CD4-positive, alpha-beta T cell treated with Interleukin-1 beta for 1 hour (primary cell): ENCODE results near the gene HPN.

ENCODE experiments used
- DNase-seq, 2 donors: peaks; one replicate each; pipeline ENCODE4 v3.0.0-alpha.2; 2020 to 2022

HPN gene

DNA sequence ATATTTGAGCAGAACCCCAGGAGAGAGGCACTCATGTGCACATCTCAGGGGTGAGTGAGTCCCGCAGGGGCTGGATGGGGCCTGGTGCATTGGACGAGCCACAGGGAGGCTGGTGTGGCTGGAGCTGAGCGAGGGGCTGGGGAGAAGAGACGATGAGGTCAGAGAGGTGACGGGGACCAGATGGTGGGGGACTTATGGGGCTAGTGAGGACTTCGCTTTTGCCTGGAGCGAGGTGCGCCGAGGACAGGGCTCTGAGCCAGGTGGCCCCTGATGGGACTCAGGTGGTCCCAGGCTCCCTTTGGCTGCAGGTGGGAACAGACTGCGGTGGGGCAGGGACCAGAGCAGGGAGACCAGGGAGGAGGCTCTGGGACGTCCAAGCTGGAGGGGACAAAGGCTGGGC is 67.2 kb downstream of the HPN start:
- DNase-seq = no peak

DNA sequence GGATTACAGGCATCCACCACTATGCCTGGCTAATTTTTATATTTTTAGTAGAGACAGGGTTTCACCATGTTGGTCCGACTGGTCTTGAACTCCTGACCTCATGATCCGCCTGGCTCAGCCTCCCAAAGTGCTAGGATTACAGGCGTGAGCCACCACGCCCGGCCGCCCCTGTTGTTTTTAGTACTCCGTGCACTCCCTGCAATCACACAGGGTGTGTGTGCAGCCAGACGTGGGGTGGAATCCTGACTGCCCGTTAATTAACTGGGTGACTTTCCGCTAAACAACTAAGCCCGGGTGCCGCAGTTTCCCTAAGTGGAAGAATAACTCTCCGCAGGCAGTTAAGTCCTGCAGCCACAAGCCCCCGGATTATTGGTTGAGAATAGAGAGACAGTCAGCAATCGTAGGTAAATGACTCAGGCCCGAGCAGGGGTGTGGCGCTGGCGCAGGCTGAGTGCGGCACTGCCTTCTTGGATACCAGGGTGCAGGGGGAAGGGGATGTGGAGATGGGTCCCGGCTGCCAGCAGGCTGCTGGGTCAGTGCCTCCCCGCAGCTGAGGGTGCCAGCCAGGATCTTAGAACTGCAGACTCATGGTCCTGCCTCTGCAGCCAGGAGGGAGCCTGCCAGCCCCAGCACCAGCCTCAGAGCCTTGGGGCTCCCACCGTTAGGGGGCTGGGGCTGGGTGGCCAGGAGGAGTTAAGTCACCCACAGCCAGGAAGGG is 68.0 kb downstream of the HPN start:
- DNase-seq = no peak

DNA sequence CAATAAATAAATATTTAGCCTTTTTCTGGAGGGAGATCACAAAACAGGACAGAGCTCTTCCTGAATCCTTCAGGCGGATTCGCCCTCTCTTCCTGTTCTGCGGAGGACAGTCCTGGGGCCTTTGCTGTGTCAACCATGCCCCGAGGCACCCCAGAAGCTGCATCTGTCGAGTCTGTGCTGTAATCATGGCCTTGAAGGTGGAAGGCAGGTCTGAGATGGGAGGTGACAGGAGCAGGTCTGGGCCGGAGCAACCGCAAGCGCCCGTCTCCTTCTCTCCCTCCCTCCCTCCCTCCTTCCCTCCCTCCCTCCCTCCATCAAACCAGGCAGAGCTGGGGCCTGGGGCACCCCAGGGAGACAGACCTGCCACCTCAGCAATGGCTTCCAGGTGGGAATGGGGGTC is 69.5 kb downstream of the HPN start:
- no peak for DNase-seq

DNA sequence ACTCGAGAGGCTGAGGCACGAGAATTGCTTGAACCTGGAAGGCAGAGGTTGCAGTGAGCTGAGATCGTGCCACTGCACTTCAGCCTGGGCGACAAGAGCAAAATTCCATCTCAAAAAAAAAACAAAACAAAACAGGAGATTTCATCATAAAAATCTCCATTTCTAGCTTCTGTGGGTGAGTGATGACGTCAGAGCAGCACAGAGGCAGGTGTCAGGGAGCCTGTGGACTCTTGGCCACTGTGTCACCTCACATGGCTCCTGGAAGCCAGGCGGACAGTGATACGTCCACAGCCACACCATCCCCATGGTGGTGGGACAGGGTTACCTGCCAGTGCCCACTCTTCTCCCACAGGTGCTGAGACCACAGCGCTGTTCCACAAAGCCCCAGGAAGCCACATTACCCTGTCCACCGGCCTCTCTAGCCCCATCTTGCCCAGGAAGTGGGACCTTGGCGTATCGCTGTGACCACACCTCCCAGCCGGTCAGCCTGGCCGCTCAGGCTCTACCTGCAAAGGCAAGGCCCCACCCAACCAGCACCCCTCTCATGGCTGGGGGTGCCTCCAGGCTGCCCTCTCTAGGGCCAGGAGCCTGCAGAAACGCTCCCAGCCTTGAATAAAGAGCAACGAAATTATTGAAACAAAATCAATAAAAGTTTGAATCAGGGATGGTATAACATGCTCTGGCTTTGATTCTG is 71.6 kb downstream of the HPN start:
- DNase-seq = no peak

DNA sequence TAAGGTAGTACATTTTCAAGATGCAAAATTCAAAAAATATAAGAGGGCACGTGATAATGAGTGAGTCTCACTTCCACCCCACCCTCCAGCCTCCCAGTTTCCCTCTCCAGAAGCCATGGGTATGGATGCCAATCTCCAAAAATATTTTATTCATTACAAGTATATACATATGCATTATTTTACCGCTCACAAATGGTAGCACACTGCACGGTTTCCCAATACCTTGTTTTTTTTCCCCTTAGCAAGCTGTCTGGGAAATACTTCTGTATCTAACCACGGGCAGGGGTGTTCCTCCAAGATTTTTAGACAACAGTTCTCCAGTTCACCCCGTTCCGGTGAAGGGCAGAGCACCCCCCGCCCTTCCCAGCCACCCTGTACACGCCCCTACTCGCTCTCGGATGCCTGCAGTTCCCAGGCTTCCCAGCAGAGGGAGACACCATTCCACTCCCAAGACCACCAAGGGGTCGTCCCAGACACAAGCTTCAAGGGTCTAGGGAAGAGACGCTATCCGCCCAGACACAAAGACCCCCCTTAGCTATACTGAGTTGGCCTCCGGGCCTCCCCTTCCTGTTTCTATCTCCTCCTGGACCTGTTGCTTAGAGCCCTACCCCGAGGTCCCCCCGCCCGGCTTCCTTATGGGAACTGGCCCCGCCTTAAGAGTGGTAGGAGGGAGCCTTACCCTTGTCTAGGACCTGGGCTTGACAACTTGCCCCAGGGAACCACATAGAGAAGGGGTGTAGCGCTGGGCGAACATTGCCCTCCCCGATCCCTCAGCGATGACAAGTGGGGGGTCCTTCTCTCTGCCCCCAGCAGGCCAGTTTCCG is 73.0 kb downstream of the HPN start:
- peak; percentile 67 to 72 for DNase-seq

DNA sequence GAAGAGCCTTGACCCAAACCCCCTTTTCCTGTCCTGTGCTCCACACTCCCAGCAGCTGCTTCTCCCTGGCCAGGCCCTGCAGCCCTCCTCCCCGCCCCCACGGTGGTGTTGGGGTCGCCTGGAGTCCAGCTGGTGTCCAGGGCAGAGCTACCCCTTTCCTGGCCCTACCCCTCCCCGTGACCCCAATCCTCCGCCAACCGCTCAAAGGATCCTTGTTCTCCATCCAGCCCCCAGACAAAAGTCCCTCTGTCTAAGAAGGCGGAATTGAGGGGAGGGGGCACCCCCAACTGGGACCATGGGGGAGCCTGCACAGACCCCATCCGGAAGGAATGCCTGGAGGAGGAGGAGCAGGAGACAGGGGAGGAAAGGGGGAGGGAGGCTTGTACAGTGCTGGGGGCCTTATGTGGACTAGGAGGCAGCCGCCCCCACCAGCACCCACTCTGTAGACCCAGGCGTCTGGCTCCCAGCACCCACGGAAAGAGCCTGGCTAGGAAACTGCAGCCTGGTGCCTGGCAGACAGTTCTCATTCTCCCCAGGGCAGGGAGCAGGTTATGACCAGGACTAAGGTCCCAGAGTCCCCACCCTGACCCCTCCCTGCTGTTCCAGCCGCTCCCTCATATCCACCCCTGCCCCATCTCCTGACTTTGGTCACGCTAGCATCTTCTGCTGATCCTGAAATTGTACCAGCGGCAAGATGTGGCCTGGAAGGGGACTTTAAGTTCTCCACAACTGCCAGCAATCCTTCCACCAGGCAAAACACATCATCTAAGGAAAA is 73.8 kb downstream of the HPN start, which contains the start of gene FXYD3:
TSS of gene FXYD3 (plus strand) at position 647 of the 775 bp plus-strand sequence. CDS start 3,554 bp downstream, outside the sequence.
- no peak for DNase-seq
